Measurements from ENCODE around the gene SLC25A33. TPM values are rescaled to one million over a fixed set of nuclear protein-coding genes. Genes with fewer than 3 reads are reported as not detected.

Gene SLC25A33
- total and polyA plus RNA-seq, 2 experiments from 2014 or later = 13.3 to 18.8 TPM

- Histone ChIP-seq H3K27ac (ENCODE audit: low read depth) (no peak overlapping the region), H3K9me2 (ENCODE audit: insufficient read depth) (no peaks in the 10 kb centered on the region), H3K36me3 (ENCODE audit: insufficient read depth) (0 out of 2 replicates have a peak, but pooled peaks cover 3% of the 10 kb centered on the region), H3F3A (replicated peaks; ENCODE audit: low read depth) (no peaks in the 10 kb centered on the region), H3K4me2 (no peak overlapping the region), H3K79me2 (replicated peaks; ENCODE audit: insufficient read depth) (no peaks in the 10 kb centered on the region), H3K4me1 (ENCODE audit: insufficient read depth) (no peaks in the 10 kb centered on the region), H3K4me3 (no peak overlapping the region), H3K27me3 (ENCODE audit: insufficient read depth) (no peaks in the 10 kb centered on the region), H4K20me1 (replicated peaks; ENCODE audit: insufficient read depth) (no peaks in the 10 kb centered on the region; the same call in 1 of the 2 replicates), H2AFZ (no peak overlapping the region)
- 0 out of 3 replicates have a peak, but pooled peaks cover 2% of the 10 kb centered on the region for H3K4me1 Mint-ChIP-seq
- H3K27me3 Mint-ChIP-seq (ENCODE audit: insufficient read depth, low read depth, poor library complexity) = peaks cover 6% of the 10 kb centered on the region
- H3K27ac Mint-ChIP-seq = no peak overlapping the region
- DNase-seq (ENCODE audit: low spot score) (no peak), ATAC-seq (no peak)
- H3K36me3 Mint-ChIP-seq (ENCODE audit: low read depth) = peaks cover 16% of the 10 kb centered on the region
- no peak overlapping the region for H3K4me3 Mint-ChIP-seq
- TF ChIP-seq STAT1 (IDR thresholded peaks at IDR 0.05; ENCODE audit: unreplicated experiment) = no peak
- TF ChIP-seq JUNB (IDR thresholded peaks at IDR 0.05; ENCODE audit: unreplicated experiment) = no peak
- TF ChIP-seq EZH2phosphoT487 (IDR thresholded peaks at IDR 0.05; ENCODE audit: unreplicated experiment) = no peak
- TF ChIP-seq REST (IDR thresholded peaks at IDR 0.05; ENCODE audit: unreplicated experiment) = no peak
- TF ChIP-seq NANOG (IDR thresholded peaks at IDR 0.05; ENCODE audit: borderline replicate concordance) = no peak
- no peak for TF ChIP-seq CTCF (conservative IDR thresholded peaks at IDR 0.05; ENCODE audit: low read depth in 2 of 2)
- no peak for TF ChIP-seq EZH2 (IDR thresholded peaks at IDR 0.05; ENCODE audit: low read depth, unreplicated experiment)
- TF ChIP-seq ZNF462 (CRISPR knock-in tag; IDR thresholded peaks at IDR 0.05) = no peak
- TF ChIP-seq ETS1 (IDR thresholded peaks at IDR 0.05) = no peak
- no peak for TF ChIP-seq ZNF114 (CRISPR knock-in tag; IDR thresholded peaks at IDR 0.05)
- TF ChIP-seq POLR2AphosphoS5 (IDR thresholded peaks at IDR 0.05; ENCODE audit: low read depth) = no peak
- no peak for TF ChIP-seq CREB1 (CRISPR knock-in tag; IDR thresholded peaks at IDR 0.05; ENCODE audit: low read depth)
- TF ChIP-seq ZNF331 (CRISPR knock-in tag; IDR thresholded peaks at IDR 0.05; ENCODE audit: low read depth) = no peak
- no peaks in the 10 kb centered on the region; the same call in 2 of the 3 replicates for H3K9me3 Mint-ChIP-seq
Measured at GRCh38 chr1:9605946-9606455, 66.7 kb downstream of the SLC25A33 start.
